ENCODE data around the gene RIC1. TPM values are rescaled to one million over a fixed set of nuclear protein-coding genes. Genes with fewer than 3 reads are reported as not detected.

Gene RIC1
- total RNA-seq, 2 experiments from 2014 or later: 24.7 to 26.3 TPM

- Histone ChIP-seq H3K27ac (ENCODE audit: low read depth in 1 of 2, low read length in 2 of 2) (no peak overlapping the region), H3K9me3 (ENCODE audit: control insufficient read depth in 1 of 2, insufficient read depth in 1 of 2, low read length in 2 of 2) (no peaks in the 10 kb centered on the region), H3K4me1 (ENCODE audit: insufficient read depth, low read length) (no peaks in the 10 kb centered on the region), H3K36me3 (ENCODE audit: insufficient read depth, low read length) (peaks cover 33% of the 10 kb centered on the region), H3K4me3 (ENCODE audit: low read length) (no peak overlapping the region), H3K27me3 (ENCODE audit: control insufficient read depth in 1 of 2, insufficient read depth in 2 of 2, low read length in 2 of 2) (no peaks in the 10 kb centered on the region)
- CTCF ChIA-PET: no interaction called here
- Mint-ChIP-seq H3K4me3 (no peak overlapping the region), H3K27me3 (no peaks in the 10 kb centered on the region), H3K9me3 (no peaks in the 10 kb centered on the region), H3K4me1 (ENCODE audit: low read depth) (peaks cover 54% of the 10 kb centered on the region), H3K27ac (no peak overlapping the region), H3K36me3 (ENCODE audit: low read depth) (peaks cover 69% of the 10 kb centered on the region)
- intact Hi-C loops (cut with DNase I, micrococcal nuclease): loop anchor here in 1 of 2 experiments (5.0 kb wide), 1 partner anchor 40 kb away; the partner anchor contains the start of gene ERMP1
- POLR2A ChIA-PET: no interaction called here
- DNase-seq (no peak), ATAC-seq (ENCODE audit: poor library complexity) (no peak)
- TF ChIP-seq, protein P1, sequence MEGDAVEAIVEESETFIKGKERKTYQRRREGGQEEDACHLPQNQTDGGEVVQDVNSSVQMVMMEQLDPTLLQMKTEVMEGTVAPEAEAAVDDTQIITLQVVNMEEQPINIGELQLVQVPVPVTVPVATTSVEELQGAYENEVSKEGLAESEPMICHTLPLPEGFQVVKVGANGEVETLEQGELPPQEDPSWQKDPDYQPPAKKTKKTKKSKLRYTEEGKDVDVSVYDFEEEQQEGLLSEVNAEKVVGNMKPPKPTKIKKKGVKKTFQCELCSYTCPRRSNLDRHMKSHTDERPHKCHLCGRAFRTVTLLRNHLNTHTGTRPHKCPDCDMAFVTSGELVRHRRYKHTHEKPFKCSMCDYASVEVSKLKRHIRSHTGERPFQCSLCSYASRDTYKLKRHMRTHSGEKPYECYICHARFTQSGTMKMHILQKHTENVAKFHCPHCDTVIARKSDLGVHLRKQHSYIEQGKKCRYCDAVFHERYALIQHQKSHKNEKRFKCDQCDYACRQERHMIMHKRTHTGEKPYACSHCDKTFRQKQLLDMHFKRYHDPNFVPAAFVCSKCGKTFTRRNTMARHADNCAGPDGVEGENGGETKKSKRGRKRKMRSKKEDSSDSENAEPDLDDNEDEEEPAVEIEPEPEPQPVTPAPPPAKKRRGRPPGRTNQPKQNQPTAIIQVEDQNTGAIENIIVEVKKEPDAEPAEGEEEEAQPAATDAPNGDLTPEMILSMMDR (IDR thresholded peaks at IDR 0.05): no peak
Measured at GRCh38 chr9:5791870-5792269, 163.0 kb downstream of the RIC1 start.

GRCh38 chr9:5793812-5794211, 164.9 kb downstream of the RIC1 start:
- H3K4me3 Mint-ChIP-seq: peak overlapping the region; percentile 26
- peaks cover 31% of the 10 kb centered on the region for H3K36me3 ChIP-seq (ENCODE audit: insufficient read depth, low read length)
- H3K4me3 ChIP-seq (ENCODE audit: low read length): no peak overlapping the region
- no peaks in the 10 kb centered on the region for H3K27me3 ChIP-seq (ENCODE audit: control insufficient read depth in 1 of 2, insufficient read depth in 2 of 2, low read length in 2 of 2)
- H3K27ac Mint-ChIP-seq: peak overlapping the region; percentile 10
- POLR2A ChIA-PET: interaction anchor here (1.0 to 1.9 kb wide), 6 partner anchors 9 to 221 kb away, joined by 3 to 9 read pairs (median 4); partner anchors contain the start of genes ERMP1, RANBP6 and RIC1
- ATAC-seq (ENCODE audit: poor library complexity): peak; percentile 61
- CTCF ChIA-PET: no interaction called here
- H3K4me1 Mint-ChIP-seq (ENCODE audit: low read depth): peaks cover 49% of the 10 kb centered on the region
- intact Hi-C loops (cut with DNase I, micrococcal nuclease): loop anchor here in 1 of 2 experiments (5.0 kb wide), 1 partner anchor 38 kb away; the partner anchor contains the start of gene ERMP1
- H3K27ac ChIP-seq (ENCODE audit: low read depth in 1 of 2, low read length in 2 of 2): no peak overlapping the region
- no peaks in the 10 kb centered on the region for H3K4me1 ChIP-seq (ENCODE audit: insufficient read depth, low read length)
- peaks cover 64% of the 10 kb centered on the region for H3K36me3 Mint-ChIP-seq (ENCODE audit: low read depth)
- no peaks in the 10 kb centered on the region for H3K27me3 Mint-ChIP-seq
- H3K9me3 ChIP-seq (ENCODE audit: control insufficient read depth in 1 of 2, insufficient read depth in 1 of 2, low read length in 2 of 2): no peaks in the 10 kb centered on the region
- no peaks in the 10 kb centered on the region for H3K9me3 Mint-ChIP-seq
- TF ChIP-seq, protein P1 (IDR thresholded peaks at IDR 0.05): no peak
- peak in 1 of 14 experiments; percentile 33 for DNase-seq

DNA sequence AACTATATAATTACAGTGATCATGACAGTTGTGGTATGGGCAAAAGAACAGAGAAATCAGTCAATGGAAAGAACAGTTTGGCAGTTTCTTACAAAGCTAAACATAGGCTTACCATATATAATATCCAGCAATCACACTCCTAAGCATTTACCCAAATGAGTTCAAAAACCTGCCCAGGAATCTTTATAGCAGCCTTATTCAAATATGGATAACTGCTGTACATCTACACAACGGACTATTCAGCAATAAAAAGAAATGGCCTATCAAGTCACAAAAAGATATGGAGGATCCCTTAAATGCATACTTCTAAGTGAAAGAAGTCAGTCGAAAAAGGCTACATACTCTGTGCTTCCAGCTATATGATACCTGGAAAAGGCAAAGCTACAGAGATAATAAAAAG, 167.4 kb downstream of the RIC1 start:
- H3K4me3 Mint-ChIP-seq: no peak overlapping the region
- ChIA-PET CTCF (no interaction called here), POLR2A (no interaction called here)
- H3K27me3 ChIP-seq (ENCODE audit: control insufficient read depth in 1 of 2, insufficient read depth in 2 of 2, low read length in 2 of 2): no peaks in the 10 kb centered on the region
- H3K9me3 Mint-ChIP-seq: no peaks in the 10 kb centered on the region
- H3K4me3 ChIP-seq (ENCODE audit: low read length): no peak overlapping the region
- TF ChIP-seq, protein P1 (IDR thresholded peaks at IDR 0.05): no peak
- no peak for DNase-seq
- H3K27me3 Mint-ChIP-seq: no peaks in the 10 kb centered on the region
- H3K9me3 ChIP-seq (ENCODE audit: control insufficient read depth in 1 of 2, insufficient read depth in 1 of 2, low read length in 2 of 2): no peaks in the 10 kb centered on the region
- H3K27ac ChIP-seq (ENCODE audit: low read depth in 1 of 2, low read length in 2 of 2): no peak overlapping the region
- ATAC-seq (ENCODE audit: poor library complexity): no peak
- intact Hi-C loops (cut with DNase I, micrococcal nuclease): loop anchor here in 1 of 2 experiments (5.0 kb wide), 1 partner anchor 256 kb away; no protein-coding TSS in a partner anchor
- peaks cover 20% of the 10 kb centered on the region for H3K36me3 ChIP-seq (ENCODE audit: insufficient read depth, low read length)
- H3K36me3 Mint-ChIP-seq (ENCODE audit: low read depth): peaks cover 59% of the 10 kb centered on the region
- peak overlapping the region; percentile 46 for H3K27ac Mint-ChIP-seq
- H3K4me1 ChIP-seq (ENCODE audit: insufficient read depth, low read length): no peaks in the 10 kb centered on the region
- H3K4me1 Mint-ChIP-seq (ENCODE audit: low read depth): peaks cover 38% of the 10 kb centered on the region
